ENCODE data around the gene MAGI1. TPM values are rescaled to one million over a fixed set of nuclear protein-coding genes. Genes with fewer than 3 reads are reported as not detected.

Gene MAGI1
- total and polyA plus RNA-seq, 2 donors (not counting 1 experiment from before 2014, with no cell fraction given), result 0.10 to 0.22 TPM

GRCh38 chr3:65819896-65820295 lies 218.8 kb downstream of the MAGI1 start:
- Mint-ChIP-seq H3K27ac (no peak overlapping the region), H3K4me1 (no peaks in the 10 kb centered on the region), H3K27me3 (peaks cover 2% of the 10 kb centered on the region), H3K9me3 (ENCODE audit: insufficient read depth) (peaks cover 6% of the 10 kb centered on the region), H3K4me3 (no peak overlapping the region)
- TF ChIP-seq CTCF (IDR thresholded peaks at IDR 0.05) (no peak), EZH2 (IDR thresholded peaks at IDR 0.05; ENCODE audit: borderline replicate concordance, insufficient read depth, low read depth, low read length, poor library complexity, severe bottlenecking) (no peak)
- intact Hi-C loops (cut with micrococcal nuclease), result no loop called here
- no peak overlapping the region for H3K27ac ChIP-seq (ENCODE audit: low read length in 2 of 2)
- no peaks in the 10 kb centered on the region for H3K27me3 ChIP-seq (replicated peaks in 1 of 4; ENCODE audit: control extremely low read depth in 1 of 4, control insufficient read depth in 3 of 4, insufficient read depth in 4 of 4, low read length in 3 of 4)
- CTCF ChIA-PET, result no interaction called here
- H3K4me2 ChIP-seq (replicated peaks; ENCODE audit: low read depth, low read length, poor library complexity, severe bottlenecking), result no peak overlapping the region
- no peaks in the 10 kb centered on the region for H3K36me3 ChIP-seq (replicated peaks in 1 of 2; ENCODE audit: control extremely low read depth in 1 of 2, control insufficient read depth in 1 of 2, extremely low read depth in 1 of 2, insufficient read depth in 2 of 2, low read length in 1 of 2)
- no peak for ATAC-seq (ENCODE audit: low read depth)
- no peak for DNase-seq
- H2AFZ ChIP-seq (ENCODE audit: insufficient read depth, low read depth, low read length, poor library complexity, severe bottlenecking), result no peak overlapping the region
- no peaks in the 10 kb centered on the region for H4K20me1 ChIP-seq (ENCODE audit: control insufficient read depth, insufficient read depth, low read length, poor library complexity, severe bottlenecking)
- no peak overlapping the region for H3K4me3 ChIP-seq (ENCODE audit: control extremely low read depth in 1 of 5, extremely low read depth in 1 of 5, insufficient read depth in 1 of 5, low read depth in 2 of 5, low read length in 4 of 5)
- H3K9me3 ChIP-seq (ENCODE audit: control extremely low read depth in 1 of 3, control insufficient read depth in 2 of 3, insufficient read depth in 1 of 3, low read length in 2 of 3), result no peaks in the 10 kb centered on the region
- no peaks in the 10 kb centered on the region for H3K4me1 ChIP-seq (ENCODE audit: control insufficient read depth in 2 of 2, insufficient read depth in 2 of 2, low read length in 2 of 2)
- H3K79me2 ChIP-seq (ENCODE audit: control insufficient read depth, insufficient read depth, low read length), result no peaks in the 10 kb centered on the region
- POLR2A ChIA-PET, result no interaction called here
- no peak overlapping the region for H3K9ac ChIP-seq (ENCODE audit: low read length)

GRCh38 chr3:65817553-65818126 lies 221.1 kb downstream of the MAGI1 start:
- DNase-seq (no peak), ATAC-seq (ENCODE audit: low read depth) (no peak)
- Histone ChIP-seq H3K36me3 (replicated peaks in 1 of 2; ENCODE audit: control extremely low read depth in 1 of 2, control insufficient read depth in 1 of 2, extremely low read depth in 1 of 2, insufficient read depth in 2 of 2, low read length in 1 of 2) (no peaks in the 10 kb centered on the region), H3K4me2 (replicated peaks; ENCODE audit: low read depth, low read length, poor library complexity, severe bottlenecking) (no peak overlapping the region), H4K20me1 (ENCODE audit: control insufficient read depth, insufficient read depth, low read length, poor library complexity, severe bottlenecking) (no peaks in the 10 kb centered on the region), H3K4me3 (ENCODE audit: control extremely low read depth in 1 of 5, extremely low read depth in 1 of 5, insufficient read depth in 1 of 5, low read depth in 2 of 5, low read length in 4 of 5) (no peak overlapping the region), H3K9me3 (ENCODE audit: control extremely low read depth in 1 of 3, control insufficient read depth in 2 of 3, insufficient read depth in 1 of 3, low read length in 2 of 3) (no peaks in the 10 kb centered on the region), H3K27me3 (replicated peaks in 1 of 4; ENCODE audit: control extremely low read depth in 1 of 4, control insufficient read depth in 3 of 4, insufficient read depth in 4 of 4, low read length in 3 of 4) (no peaks in the 10 kb centered on the region), H3K79me2 (ENCODE audit: control insufficient read depth, insufficient read depth, low read length) (no peaks in the 10 kb centered on the region), H3K9ac (ENCODE audit: low read length) (no peak overlapping the region), H3K4me1 (ENCODE audit: control insufficient read depth in 2 of 2, insufficient read depth in 2 of 2, low read length in 2 of 2) (no peaks in the 10 kb centered on the region), H2AFZ (ENCODE audit: insufficient read depth, low read depth, low read length, poor library complexity, severe bottlenecking) (no peak overlapping the region), H3K27ac (ENCODE audit: low read length in 2 of 2) (no peak overlapping the region)
- peaks cover 2% of the 10 kb centered on the region for H3K27me3 Mint-ChIP-seq
- intact Hi-C loops (cut with micrococcal nuclease), result no loop called here
- peaks cover 6% of the 10 kb centered on the region for H3K9me3 Mint-ChIP-seq (ENCODE audit: insufficient read depth)
- POLR2A ChIA-PET, result no interaction called here
- TF ChIP-seq EZH2 (IDR thresholded peaks at IDR 0.05; ENCODE audit: borderline replicate concordance, insufficient read depth, low read depth, low read length, poor library complexity, severe bottlenecking), result no peak
- TF ChIP-seq CTCF (IDR thresholded peaks at IDR 0.05), result no peak
- WGBS (ENCODE audit: insufficient coverage), result no CpG with 5 or more reads among the region's 3 CpGs
- H3K4me1 Mint-ChIP-seq, result no peaks in the 10 kb centered on the region
- H3K27ac Mint-ChIP-seq, result no peak overlapping the region
- CTCF ChIA-PET, result no interaction called here
- H3K4me3 Mint-ChIP-seq, result no peak overlapping the region
